Epithelial cell of proximal tubule (primary cell): ENCODE results near the gene TBC1D2. TPM values are rescaled to one million over a fixed set of nuclear protein-coding genes. Genes with fewer than 3 reads are reported as not detected.

Experiments
- DNase-seq: peaks from one replicate; pipeline ENCODE4 v3.0.0-alpha.2; 2011; ENCODE audit warnings: low read depth
- H3K4me3 ChIP-seq: 2 replicates; pipeline ENCODE4 v1.5.1; 2011; ENCODE audit warnings: low read depth, mild to moderate bottlenecking, low read length
- CTCF ChIP-seq: conservative IDR thresholded peaks from 2 replicates; pipeline ENCODE4 v1.5.1; 2012; ENCODE audit warnings: low read depth, mild to moderate bottlenecking, low read length
- total RNA-seq: library from RNA; depleted of rRNA; stranded (reverse); fragments of >200 nt; gene quantifications from 2 replicates; pipeline ENCODE4 v1.2.3, GENCODE V29; 2015

The TBC1D2 gene
- total RNA-seq, 1 donor from 2014 or later: 17.2 TPM

GRCh38 chr9:98173181-98173580 is 82.3 kb downstream of the TBC1D2 start:
- no peak for TF ChIP-seq CTCF
- H3K4me3 ChIP-seq: no peak overlapping the region
- no peak for DNase-seq

- no peak for TF ChIP-seq CTCF
- no peak for DNase-seq
- H3K4me3 ChIP-seq: no peak overlapping the region
These were observed 82.8 kb downstream of the TBC1D2 start for GRCh38 chr9:98172604-98173003.

GRCh38 chr9:98171176-98171925 is 84.1 kb downstream of the TBC1D2 start:
- no peak for DNase-seq
- no peak for TF ChIP-seq CTCF
- H3K4me3 ChIP-seq: no peak overlapping the region

GRCh38 chr9:98168941-98169488 is 86.4 kb downstream of the TBC1D2 start:
- no peak for TF ChIP-seq CTCF
- H3K4me3 ChIP-seq: no peak overlapping the region
- no peak for DNase-seq

GRCh38 chr9:98168153-98168780 is 87.2 kb downstream of the TBC1D2 start:
- DNase-seq: no peak
- no peak for TF ChIP-seq CTCF
- no peak overlapping the region for H3K4me3 ChIP-seq

- no peak overlapping the region for H3K4me3 ChIP-seq
- no peak for DNase-seq
- no peak for TF ChIP-seq CTCF
These were observed 90.5 kb downstream of the TBC1D2 start for GRCh38 chr9:98164912-98165311.
